ENCODE data around the gene SELENOO.

DNA sequence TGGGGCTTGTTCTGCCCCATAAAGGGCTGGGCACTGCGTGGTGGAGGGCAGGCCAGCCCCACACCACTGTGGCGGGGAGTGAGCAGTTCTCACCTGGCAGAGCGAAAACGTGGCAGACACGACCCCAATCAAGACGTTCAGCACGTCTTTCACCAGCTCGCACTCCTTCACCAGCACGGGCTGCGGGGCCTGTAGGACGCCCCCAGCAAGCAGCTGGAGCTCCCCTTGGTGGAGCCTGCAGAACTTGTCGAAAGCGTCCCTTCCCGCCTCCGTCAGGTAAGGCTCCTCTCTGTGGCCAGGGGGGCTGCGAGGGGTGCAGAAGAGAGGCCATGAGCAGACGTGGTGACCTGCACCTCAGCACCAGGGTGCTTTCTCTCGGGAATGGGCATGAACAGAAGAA lies 32.4 kb downstream of the SELENOO start:
- no peak for TF ChIP-seq EZH2phosphoT487 (IDR thresholded peaks at IDR 0.05; ENCODE audit: borderline replicate concordance, low read depth, low read length)
- TF ChIP-seq, protein P1, sequence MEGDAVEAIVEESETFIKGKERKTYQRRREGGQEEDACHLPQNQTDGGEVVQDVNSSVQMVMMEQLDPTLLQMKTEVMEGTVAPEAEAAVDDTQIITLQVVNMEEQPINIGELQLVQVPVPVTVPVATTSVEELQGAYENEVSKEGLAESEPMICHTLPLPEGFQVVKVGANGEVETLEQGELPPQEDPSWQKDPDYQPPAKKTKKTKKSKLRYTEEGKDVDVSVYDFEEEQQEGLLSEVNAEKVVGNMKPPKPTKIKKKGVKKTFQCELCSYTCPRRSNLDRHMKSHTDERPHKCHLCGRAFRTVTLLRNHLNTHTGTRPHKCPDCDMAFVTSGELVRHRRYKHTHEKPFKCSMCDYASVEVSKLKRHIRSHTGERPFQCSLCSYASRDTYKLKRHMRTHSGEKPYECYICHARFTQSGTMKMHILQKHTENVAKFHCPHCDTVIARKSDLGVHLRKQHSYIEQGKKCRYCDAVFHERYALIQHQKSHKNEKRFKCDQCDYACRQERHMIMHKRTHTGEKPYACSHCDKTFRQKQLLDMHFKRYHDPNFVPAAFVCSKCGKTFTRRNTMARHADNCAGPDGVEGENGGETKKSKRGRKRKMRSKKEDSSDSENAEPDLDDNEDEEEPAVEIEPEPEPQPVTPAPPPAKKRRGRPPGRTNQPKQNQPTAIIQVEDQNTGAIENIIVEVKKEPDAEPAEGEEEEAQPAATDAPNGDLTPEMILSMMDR (conservative IDR thresholded peaks at IDR 0.05; ENCODE audit: low read length), result no peak

All from OCI-LY7 (cell line).